ENCODE measurements around the gene CLEC11A.
"Not testable (repeated sequence)": the region's sequence is repeated elsewhere in the genome, so short reads cannot be mapped to it uniquely, and the experiment has no call there.

Gene CLEC11A

DNA sequence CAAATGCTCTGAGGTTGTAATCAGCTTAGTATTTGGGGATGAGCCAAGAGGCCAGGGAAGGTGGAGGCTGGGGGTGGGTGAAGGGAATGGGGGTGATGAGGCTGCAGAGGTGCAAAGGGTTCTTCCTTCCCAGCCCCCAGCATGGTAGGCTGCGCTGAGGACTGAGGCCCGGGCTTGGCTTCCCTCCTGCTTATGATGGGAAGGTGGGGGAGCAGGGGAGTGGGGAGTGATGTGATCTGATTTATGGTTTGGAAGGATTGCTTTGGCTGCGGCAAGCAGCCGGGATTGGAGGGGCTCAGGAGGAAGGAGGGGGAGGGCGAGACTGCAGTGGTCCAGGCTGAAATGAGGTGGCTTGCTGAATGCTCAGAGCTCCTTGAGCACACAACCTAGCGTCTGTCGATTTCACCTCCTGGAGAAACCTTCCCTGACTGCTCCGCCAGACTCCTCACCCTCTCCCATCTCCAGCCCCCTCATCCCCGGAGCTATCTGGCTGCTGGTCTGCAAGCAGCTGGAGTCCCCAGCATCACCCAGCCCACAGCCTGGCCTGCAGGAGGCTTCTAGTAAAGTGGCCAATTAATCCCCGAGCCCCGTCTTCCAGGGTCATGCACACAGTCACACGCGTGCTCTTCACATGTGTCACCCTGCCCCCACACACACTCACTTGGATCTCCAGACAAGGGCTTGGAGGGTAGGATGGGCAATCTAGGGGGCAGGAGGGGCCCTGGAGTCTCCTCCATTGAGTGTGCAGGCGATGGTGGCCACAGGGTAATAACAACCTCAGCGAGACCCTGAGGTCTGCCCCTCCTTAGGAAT is 757 bp upstream of the CLEC11A start:
- DNase-seq (ENCODE audit: low read depth in 2 of 2) = no peak

DNA sequence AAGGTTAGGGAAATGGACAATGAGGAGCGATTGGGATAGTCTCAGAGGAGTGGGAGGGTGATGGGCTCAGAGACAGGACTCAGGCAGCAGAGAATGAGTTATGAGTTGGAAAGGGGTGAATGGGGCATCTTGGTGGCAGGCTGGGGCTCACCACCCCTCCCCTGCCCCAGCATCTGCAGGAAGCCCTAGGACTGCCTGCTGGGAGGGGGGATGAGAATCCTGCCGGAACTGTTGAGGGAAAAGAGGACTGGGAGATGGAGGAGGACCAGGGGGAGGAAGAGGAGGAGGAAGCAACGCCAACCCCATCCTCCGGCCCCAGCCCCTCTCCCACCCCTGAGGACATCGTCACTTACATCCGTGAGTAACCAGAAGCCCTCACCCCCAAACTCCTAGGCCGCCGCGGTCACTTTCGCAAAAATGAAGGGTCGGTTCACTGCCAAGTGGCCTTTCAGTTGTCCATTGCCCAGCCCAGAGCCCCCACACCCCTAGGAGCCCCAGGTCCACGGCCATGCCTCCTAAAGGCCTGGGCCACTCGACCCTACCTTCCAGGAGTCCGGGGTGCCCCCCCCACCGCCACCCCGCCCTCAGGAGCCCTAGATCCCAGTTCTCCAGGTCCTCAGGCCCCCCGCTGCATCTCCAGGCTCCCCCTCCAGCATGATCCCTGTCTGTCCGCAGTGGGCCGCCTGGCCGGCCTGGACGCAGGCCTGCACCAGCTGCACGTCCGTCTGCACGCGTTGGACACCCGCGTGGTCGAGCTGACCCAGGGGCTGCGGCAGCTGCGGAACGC is 764 bp downstream of the CLEC11A start:
- DNase-seq (ENCODE audit: low read depth in 2 of 2) = no peak

DNA sequence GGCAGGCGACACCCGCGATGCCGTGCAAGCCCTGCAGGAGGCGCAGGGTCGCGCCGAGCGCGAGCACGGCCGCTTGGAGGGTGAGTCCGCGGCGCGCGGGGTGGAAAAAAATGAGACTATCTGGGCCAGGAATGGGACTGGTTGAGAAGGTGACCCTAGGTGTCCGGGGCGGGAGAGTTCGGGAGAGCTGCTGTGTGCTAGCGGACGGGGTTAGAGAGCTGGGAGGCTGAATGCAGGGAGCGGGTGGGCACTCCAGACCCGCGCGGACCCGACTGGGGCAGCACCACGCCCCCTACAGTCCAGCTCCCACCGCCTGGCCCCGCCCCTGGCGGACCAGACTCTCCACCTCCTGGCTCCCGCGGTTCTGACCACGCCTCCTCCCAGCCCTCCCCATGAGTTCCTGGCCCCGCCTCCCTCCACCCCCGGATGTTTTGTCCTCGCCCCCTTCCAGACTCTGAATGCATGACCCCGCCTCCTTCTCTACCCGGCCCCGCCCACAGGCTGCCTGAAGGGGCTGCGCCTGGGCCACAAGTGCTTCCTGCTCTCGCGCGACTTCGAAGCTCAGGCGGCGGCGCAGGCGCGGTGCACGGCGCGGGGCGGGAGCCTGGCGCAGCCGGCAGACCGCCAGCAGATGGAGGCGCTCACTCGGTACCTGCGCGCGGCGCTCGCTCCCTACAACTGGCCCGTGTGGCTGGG is 1.5 kb downstream of the CLEC11A start:
- DNase-seq (ENCODE audit: low read depth in 2 of 2) = peak; percentile 93 to 97

GRCh38 chr19:50725218-50725910 is 2.2 kb downstream of the CLEC11A start:
- DNase-seq (ENCODE audit: low read depth in 2 of 2) = no peak

- no peak for DNase-seq (ENCODE audit: low read depth in 2 of 2)
Observed at GRCh38 chr19:50725911-50726230, 2.7 kb downstream of the CLEC11A start.

GRCh38 chr19:50728084-50728737 is 5.0 kb downstream of the CLEC11A start:
- DNase-seq (ENCODE audit: low read depth in 2 of 2) = peak; percentile 86

DNA sequence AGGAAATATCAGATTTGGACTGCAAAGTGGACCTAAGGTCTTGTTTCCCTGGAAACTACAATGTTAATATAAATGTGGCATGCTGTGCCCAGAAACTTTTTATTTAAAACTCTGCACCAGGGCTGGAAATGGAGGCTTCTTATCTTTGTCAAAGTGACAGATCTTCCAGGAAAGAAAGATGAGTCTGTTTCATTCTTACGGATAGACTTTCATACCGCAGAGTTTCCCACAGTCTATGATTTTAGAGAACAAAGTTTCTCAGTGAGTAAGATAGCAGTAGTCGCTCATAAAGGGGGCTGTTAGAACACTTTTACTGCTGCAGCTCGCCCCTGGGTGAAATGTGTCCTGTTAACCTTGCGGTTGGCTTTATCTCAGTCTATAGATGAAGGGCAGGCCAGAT is 6.7 kb downstream of the CLEC11A start:
- no peak for DNase-seq (ENCODE audit: low read depth in 2 of 2)

- no peak for DNase-seq (ENCODE audit: low read depth in 2 of 2)
Observed at GRCh38 chr19:50735869-50736268, 12.7 kb downstream of the CLEC11A start.

GRCh38 chr19:50736338-50736737 is 13.2 kb downstream of the CLEC11A start:
- DNase-seq (ENCODE audit: low read depth in 2 of 2) = no peak

DNA sequence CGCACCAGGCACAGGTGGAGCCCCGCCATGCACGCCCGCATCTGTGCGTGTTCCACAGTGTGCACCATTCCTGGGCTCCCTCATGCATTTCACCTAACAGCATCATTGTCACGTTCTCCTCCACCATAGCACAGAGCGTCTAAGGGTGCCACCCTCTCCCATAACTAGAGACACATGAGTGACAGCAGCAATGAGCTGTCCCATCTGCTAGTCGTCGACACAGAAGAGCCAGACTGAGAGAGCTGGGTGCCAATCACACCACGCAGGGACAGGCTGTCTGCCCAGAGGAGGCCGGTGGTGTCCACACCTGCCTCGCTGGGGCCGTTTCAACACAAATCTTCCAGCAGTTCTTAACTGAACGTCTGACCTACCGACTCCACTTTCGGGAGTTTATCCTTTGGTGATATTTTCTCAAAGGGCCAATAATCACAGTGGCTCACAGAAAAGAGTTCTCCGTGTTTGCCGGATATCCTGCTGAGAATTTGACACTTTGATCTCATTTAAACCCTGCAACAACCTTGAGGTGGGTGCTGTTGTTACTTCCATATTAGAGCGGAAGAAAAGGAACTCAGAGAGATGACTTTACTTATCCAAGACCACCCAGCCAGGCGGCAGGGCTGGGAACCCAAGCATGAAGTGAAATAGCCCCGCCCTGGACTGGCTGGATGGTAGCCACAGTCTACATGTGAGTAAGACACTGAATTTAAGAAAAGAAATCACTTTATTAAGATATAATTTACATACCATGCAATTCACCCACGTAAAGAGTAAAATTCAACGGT is 16.2 kb downstream of the CLEC11A start:
- DNase-seq (ENCODE audit: low read depth in 2 of 2) = no peak

GRCh38 chr19:50739914-50740426 is 16.8 kb downstream of the CLEC11A start:
- DNase-seq (ENCODE audit: low read depth in 2 of 2) = no peak

GRCh38 chr19:50741179-50741933 is 18.2 kb downstream of the CLEC11A start:
- no peak for DNase-seq (ENCODE audit: low read depth in 2 of 2)

GRCh38 chr19:50743537-50743936 is 20.4 kb downstream of the CLEC11A start:
- no peak for DNase-seq (ENCODE audit: low read depth in 2 of 2)

GRCh38 chr19:50745221-50745620 is 22.1 kb downstream of the CLEC11A start:
- no peak for DNase-seq (ENCODE audit: low read depth in 2 of 2)

GRCh38 chr19:50747141-50747540 is 24.0 kb downstream of the CLEC11A start:
- not testable (repeated sequence) for DNase-seq (ENCODE audit: low read depth in 2 of 2)

DNA sequence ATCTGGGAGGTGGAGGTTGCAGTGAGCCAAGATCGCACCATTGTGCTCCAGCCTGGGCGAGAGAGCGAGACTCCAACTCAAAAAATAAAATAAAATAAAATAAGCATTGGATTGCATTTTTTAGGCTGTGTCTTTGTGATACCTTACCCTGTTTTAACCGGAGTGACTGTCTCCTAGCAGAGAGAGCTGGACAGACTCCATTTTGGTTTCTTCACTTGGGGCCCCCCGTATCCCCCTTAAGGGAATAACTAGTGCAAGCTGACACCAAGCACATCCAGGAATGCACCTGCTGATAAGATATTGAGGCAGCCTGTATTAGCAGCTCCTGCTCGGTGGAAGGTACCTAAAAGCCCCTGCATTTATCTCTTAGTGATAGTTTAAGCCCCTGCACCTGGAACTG is 26.3 kb downstream of the CLEC11A start:
- no peak for DNase-seq (ENCODE audit: low read depth in 2 of 2)

- DNase-seq (ENCODE audit: low read depth in 2 of 2) = no peak
Observed at GRCh38 chr19:50750010-50750409, 26.8 kb downstream of the CLEC11A start.

GRCh38 chr19:50753879-50754278 is 30.7 kb downstream of the CLEC11A start:
- no peak for DNase-seq (ENCODE audit: low read depth in 2 of 2)

DNA sequence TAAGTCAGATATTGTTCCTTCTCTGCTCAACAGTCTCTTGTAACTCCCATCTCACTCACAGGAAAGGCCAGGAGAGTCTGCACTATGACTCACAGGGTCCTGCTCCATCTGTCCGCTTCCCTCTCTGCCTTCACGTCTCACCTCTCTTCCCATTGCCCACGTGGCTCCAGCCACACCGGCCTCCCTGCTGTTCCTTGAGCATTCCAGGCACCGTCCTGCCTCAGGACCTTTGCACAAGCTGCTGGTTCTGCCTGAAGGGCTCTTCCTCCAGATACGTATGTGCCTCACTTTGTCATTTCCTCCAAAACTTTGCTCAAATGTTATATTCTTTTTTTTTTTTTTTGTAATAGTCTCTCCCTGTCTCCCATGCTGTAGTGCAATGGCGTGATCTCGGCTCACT is 33.1 kb downstream of the CLEC11A start:
- DNase-seq (ENCODE audit: low read depth in 2 of 2) = not testable (repeated sequence)

DNA sequence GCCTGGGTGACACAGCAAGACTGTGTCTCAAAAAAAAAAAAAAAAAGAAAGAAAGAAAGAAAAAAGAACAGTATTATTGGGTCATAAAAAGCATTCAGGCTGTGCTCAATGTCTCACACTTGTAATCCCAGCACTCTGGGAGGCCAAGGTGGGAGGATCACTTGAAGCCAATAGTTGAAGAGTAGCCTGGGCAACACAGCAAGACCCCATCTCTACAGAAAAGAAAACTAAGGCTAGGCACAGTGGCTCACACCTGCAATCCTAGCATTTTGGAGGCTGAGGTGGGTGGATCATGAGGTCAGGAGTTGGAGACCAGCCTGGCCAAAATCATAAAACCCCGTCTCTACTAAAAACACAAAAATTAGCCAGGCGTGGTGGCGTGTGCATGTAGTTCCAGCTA is 34.5 kb downstream of the CLEC11A start:
- DNase-seq (ENCODE audit: low read depth in 2 of 2) = not testable (repeated sequence)
